MCF 10A (cell line): ENCODE measurements around the gene WDR4. TPM values are rescaled to one million over a fixed set of nuclear protein-coding genes. Genes with fewer than 3 reads are reported as not detected.
A peak's percentile ranks its signal among the peaks of the same experiment; 100 is the strongest.
"Not testable (repeated sequence)": the region's sequence is repeated elsewhere in the genome, so short reads cannot be mapped to it uniquely, and the experiment has no call there.

Experiments
- BruUV-seq: library from RNA; stranded (reverse); fragments of 400-500 nt; replicated peaks from 2 replicates; lab custom pipeline; 2021; lab: Mats Ljungman, UMichigan
- CTCF ChIA-PET: fragments of 300-600 bp; sonication (Branson Sonifier 250); formaldehyde crosslinking; extraction: SDS; loops from one replicate; lab custom pipeline; 2021; ENCODE audit warnings: antibody characterized with exemption, inconsistent platforms; lab: Yijun Ruan, JAX
- POLR2A ChIA-PET: fragments of 300-600, 350-650 bp; sonication (Branson Sonifier 250); formaldehyde crosslinking; extraction: SDS; loops from one replicate; lab custom pipeline; 2020; ENCODE audit warnings: antibody characterized with exemption, inconsistent platforms; lab: Yijun Ruan, JAX
- DNase-seq: peaks from one replicate; pipeline ENCODE4 v3.0.0-alpha.2; 2018; ENCODE audit not compliant: unreplicated experiment
- H3K27ac Mint-ChIP-seq: one replicate; pipeline ENCODE4 v1.8.0; 2022; ENCODE audit warnings: mild to moderate bottlenecking, low read depth, mixed read lengths; ENCODE audit not compliant: unreplicated experiment
- H3K27me3 Mint-ChIP-seq: one replicate; pipeline ENCODE4 v1.8.0; 2022; ENCODE audit warnings: mixed read lengths; ENCODE audit not compliant: insufficient read depth, unreplicated experiment
- H3K36me3 Mint-ChIP-seq: one replicate; pipeline ENCODE4 v1.8.0; 2022; ENCODE audit warnings: mild to moderate bottlenecking, moderate library complexity, mixed read lengths; ENCODE audit not compliant: insufficient read depth, unreplicated experiment
- H3K4me1 Mint-ChIP-seq: one replicate; pipeline ENCODE4 v1.8.0; 2022; ENCODE audit warnings: mixed read lengths; ENCODE audit not compliant: insufficient read depth, unreplicated experiment
- H3K4me3 Mint-ChIP-seq: one replicate; pipeline ENCODE4 v1.8.0; 2022; ENCODE audit warnings: mild to moderate bottlenecking, moderate library complexity, mixed read lengths; ENCODE audit not compliant: unreplicated experiment
- H3K9me3 Mint-ChIP-seq: one replicate; pipeline ENCODE4 v1.8.0; 2022; ENCODE audit warnings: mixed read lengths; ENCODE audit not compliant: unreplicated experiment
- CTCF ChIP-seq: fragments of 200-600 bp; IDR thresholded peaks from one replicate; pipeline ENCODE4 v1.8.0; 2022; ENCODE audit warnings: antibody characterized with exemption, mild to moderate bottlenecking; ENCODE audit not compliant: unreplicated experiment
- intact Hi-C: fragments of 100-400 bp; cut with micrococcal nuclease; formaldehyde crosslinking; loops from 2 replicates; pipeline ENCODE4 v1.14.1; 2022
- total RNA-seq: library from RNA; stranded (reverse); gene quantifications from 2 replicates; pipeline ENCODE4 v1.2.3, GENCODE V29; 2022

WDR4 gene
- total RNA-seq, 1 experiment from 2014 or later = 34.4 TPM

- TF ChIP-seq CTCF = no peak
- Mint-ChIP-seq H3K4me1 (no peaks in the 10 kb centered on the region), H3K36me3 (no peaks in the 10 kb centered on the region), H3K27ac (no peak overlapping the region), H3K27me3 (peaks cover 3% of the 10 kb centered on the region), H3K4me3 (no peak overlapping the region), H3K9me3 (no peaks in the 10 kb centered on the region)
- ChIA-PET POLR2A (interaction anchor here (1.5 kb wide), 1 partner anchor 9 kb away, joined by 3 read pairs; no protein-coding TSS in a partner anchor), CTCF (interaction anchor here (0.5 to 0.7 kb wide), 2 partner anchors 52 to 131 kb away, joined by 3 to 5 read pairs; no protein-coding TSS in a partner anchor)
- no peak for DNase-seq
- intact Hi-C loops = loop anchor here (2.0 kb wide), 1 partner anchor 227 kb away; no protein-coding TSS in a partner anchor
- no TSS peak for BruUV-seq
These were observed 59.3 kb downstream of the WDR4 start for GRCh38 chr21:42819861-42820615.

GRCh38 chr21:42818328-42818749, 61.0 kb downstream of the WDR4 start:
- no peak overlapping the region for H3K27ac Mint-ChIP-seq
- no TSS peak for BruUV-seq
- no peak overlapping the region for H3K4me3 Mint-ChIP-seq
- intact Hi-C loops = loop anchor here (2.0 kb wide), 1 partner anchor 226 kb away; no protein-coding TSS in a partner anchor
- peak; percentile 81 for TF ChIP-seq CTCF
- no peaks in the 10 kb centered on the region for H3K36me3 Mint-ChIP-seq
- DNase-seq = peak; percentile 55
- ChIA-PET POLR2A (interaction anchor here (1.4 kb wide), 1 partner anchor 225 kb away, joined by 8 read pairs; no protein-coding TSS in a partner anchor), CTCF (interaction anchor here (0.7 to 2.9 kb wide), 10 partner anchors 9 to 617 kb away, joined by 3 to 28 read pairs (median 3); no protein-coding TSS in a partner anchor)
- no peaks in the 10 kb centered on the region for H3K4me1 Mint-ChIP-seq
- H3K9me3 Mint-ChIP-seq = no peaks in the 10 kb centered on the region
- no peaks in the 10 kb centered on the region for H3K27me3 Mint-ChIP-seq

- Mint-ChIP-seq H3K36me3 (no peaks in the 10 kb centered on the region), H3K27me3 (no peaks in the 10 kb centered on the region), H3K27ac (no peak overlapping the region), H3K4me3 (no peak overlapping the region), H3K4me1 (no peaks in the 10 kb centered on the region), H3K9me3 (no peaks in the 10 kb centered on the region)
- no peak for TF ChIP-seq CTCF
- intact Hi-C loops = no loop called here
- BruUV-seq = no TSS peak
- ChIA-PET POLR2A (interaction anchor here (1.1 kb wide), 1 partner anchor 8 kb away, joined by 3 read pairs; no protein-coding TSS in a partner anchor), CTCF (interaction anchor here (0.8 to 1.0 kb wide), 2 partner anchors 221 to 222 kb away, joined by 3 to 6 read pairs; no protein-coding TSS in a partner anchor)
- no peak for DNase-seq
These were observed 64.1 kb downstream of the WDR4 start for GRCh38 chr21:42815217-42815616.

GRCh38 chr21:42812528-42813241, 66.7 kb downstream of the WDR4 start:
- H3K27me3 Mint-ChIP-seq = peaks cover 16% of the 10 kb centered on the region
- DNase-seq, H3K36me3 Mint-ChIP-seq, intact Hi-C loops, H3K9me3 Mint-ChIP-seq, H3K4me1 Mint-ChIP-seq, H3K27ac Mint-ChIP-seq: not testable (repeated sequence)
- ChIA-PET CTCF (interaction anchor here (0.6 to 1.2 kb wide), 3 partner anchors 211 to 1010 kb away, joined by 3 to 12 read pairs (median 3); no protein-coding TSS in a partner anchor), POLR2A (interaction anchor here (0.6 to 1.2 kb wide), 3 partner anchors 9 to 335 kb away, joined by 3 read pairs; no protein-coding TSS in a partner anchor)
- H3K4me3 Mint-ChIP-seq = peak overlapping the region; percentile 25
- TSS peak; percentile 93 for BruUV-seq
